NCI-H446 (cell line): ENCODE results near the gene CPTP.

Experiments used
- DNase-seq, 2 experiments: peaks; one replicate each; lab custom pipeline; 2025; lab: John Stamatoyannopoulos, UW

The CPTP gene

DNA sequence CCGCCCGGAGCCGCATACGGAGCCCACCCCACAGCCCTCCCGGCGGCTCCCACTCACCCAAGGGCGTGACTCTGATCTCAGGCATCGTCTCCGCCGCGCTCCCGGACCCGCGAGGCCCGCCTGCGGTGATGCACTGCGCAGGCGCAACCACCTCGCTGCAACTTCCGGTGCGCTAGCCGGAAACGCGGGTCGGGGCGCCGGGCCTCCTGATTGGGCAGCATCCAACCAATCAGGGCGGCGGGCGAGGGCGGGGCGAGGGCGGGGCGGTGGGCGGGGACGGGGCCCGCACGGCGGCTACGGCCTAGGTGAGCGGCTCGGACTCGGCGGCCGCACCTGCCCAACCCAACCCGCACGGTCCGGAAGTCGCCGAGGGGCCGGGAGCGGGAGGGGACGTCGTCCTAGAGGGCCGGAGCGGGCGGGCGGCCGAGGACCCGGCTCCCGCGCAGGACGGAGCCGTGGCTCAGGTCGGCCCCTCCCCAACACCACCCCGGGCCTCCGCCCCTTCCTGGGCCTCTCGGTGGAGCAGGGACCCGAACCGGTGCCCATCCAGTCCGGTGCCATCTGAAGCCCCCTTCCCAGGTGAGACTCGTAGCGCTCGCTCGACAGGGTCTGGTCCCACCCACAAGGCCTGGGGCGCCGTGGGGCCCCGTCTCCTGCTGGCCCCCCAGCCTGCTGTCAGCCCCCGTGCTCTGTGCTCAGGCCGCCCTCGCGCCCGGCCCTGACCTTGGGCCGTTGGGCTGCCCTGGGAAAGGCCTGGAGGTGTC lies at the start of gene CPTP, which contains the start of gene INTS11:
CPTP (plus strand) TSS at position 279 of the 764 bp plus-strand sequence. CDS start 2,109 bp downstream, outside the sequence.
INTS11 (minus strand) TSS at position 137 of the 764 bp plus-strand sequence; CDS start at position 85, 52 bp downstream.
- peak; percentile 86 to 97 for DNase-seq

DNA sequence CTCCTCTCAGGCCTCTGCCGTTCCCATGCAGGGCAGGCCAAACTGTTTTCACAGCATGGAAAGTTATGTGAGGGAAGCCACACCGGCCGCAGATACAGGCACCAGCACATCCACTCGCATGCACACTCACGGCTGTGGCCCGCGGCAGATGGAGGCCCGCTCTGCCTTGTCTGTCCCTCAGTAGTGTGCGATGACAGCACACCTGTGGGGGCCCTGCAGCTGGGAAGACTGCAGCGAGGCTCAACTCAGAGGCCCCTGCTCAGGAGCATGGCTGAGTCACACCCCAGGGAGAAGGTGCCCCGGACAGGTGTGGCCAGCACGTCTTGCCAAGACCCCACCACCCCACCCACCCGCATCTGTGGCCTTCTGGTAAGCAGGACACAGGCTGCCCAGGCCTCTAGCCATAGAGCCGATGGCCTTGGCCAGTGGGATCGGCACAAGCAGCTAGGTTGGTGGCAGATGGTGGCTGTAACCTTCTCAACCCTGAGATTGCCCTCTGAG lies 49.6 kb upstream of the CPTP start:
- no peak for DNase-seq

DNA sequence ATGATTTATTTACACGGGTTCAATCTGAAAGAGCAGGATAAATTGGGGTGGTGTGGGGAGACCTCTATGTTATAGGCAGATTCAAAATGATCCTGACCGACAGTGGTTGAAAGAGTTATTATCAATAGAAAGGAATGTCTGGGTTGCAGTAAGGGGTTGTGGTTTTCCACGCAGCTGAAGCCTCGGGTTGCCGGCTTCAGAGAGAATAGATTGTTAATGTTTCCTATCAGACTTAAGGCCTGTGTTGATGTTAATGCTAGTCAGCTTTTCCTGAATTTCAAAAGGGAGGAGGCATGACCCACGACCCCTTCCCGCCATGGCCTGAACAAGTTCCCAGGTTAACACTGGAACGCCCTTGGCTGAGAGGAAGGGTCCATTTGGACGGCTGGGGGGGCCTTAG lies 48.8 kb upstream of the CPTP start:
- no peak for DNase-seq

DNA sequence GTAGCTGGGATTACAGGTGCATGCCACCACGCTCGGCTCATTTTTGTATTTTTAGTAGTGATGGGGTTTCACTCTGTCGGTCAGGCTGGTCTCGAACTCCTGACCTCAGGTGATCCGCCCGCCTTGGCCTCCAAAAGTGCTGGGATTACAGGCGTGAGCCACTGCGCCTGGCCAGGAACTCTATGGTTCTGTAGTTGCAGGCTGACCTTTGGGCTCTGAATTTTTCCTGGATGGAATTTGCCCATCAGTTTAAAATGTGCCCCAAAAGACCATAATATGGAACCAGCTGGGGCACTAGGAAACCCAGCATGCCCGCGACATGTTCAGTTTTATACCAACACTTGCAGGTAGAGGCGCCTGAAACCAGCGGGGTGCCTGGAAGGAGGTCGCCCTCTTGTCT lies 46.0 kb upstream of the CPTP start:
- no peak for DNase-seq

DNA sequence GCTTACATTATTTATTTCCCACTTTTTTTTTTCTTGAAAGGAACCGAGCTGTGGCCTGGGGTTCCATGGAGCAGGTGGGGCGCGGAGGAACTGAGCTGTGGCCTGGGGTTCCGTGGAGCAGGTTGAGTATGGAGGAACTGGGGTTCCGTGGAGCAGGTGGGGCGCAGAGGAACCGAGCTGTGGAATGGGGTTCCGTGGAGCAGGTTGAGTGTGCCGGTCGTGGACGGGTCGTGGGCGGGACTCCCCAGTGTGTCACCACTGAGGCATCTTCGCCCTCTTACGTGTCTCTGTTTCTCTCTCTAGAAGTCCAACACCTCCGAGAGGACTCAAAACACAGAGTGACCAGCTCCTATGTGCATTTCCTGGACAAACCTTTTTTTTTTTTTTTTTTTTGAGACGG lies 45.6 kb upstream of the CPTP start:
- DNase-seq: no peak

GRCh38 chr1:1280782-1281481 lies 43.7 kb upstream of the CPTP start:
- no peak for DNase-seq

- peak in 1 of 2 experiments; percentile 37 for DNase-seq
Observed at GRCh38 chr1:1281533-1282321, 42.9 kb upstream of the CPTP start.

GRCh38 chr1:1282998-1283397 lies 41.6 kb upstream of the CPTP start:
- no peak for DNase-seq

DNA sequence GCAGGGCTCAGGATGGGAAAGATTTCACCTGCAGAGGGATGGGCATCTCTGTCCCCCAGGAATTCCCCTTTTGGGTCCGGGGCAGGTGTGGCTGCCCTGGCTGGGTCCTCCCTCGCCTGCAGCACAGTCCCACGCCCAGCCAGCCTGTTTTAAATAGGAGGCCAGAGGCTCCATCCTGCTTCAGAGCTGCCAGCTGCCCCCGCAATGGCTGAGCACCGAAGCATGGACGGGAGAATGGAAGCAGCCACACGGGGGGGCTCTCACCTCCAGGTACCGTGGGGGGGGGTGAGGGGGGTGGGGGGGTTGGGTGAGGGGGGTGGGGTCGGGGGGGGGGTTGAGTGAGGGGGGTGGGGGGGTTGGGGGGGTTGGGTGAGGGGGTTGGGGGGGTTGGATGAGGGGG lies 40.8 kb upstream of the CPTP start:
- peak in 1 of 2 experiments; percentile 33 for DNase-seq

GRCh38 chr1:1284221-1285101 lies 40.1 kb upstream of the CPTP start:
- DNase-seq: no peak

DNA sequence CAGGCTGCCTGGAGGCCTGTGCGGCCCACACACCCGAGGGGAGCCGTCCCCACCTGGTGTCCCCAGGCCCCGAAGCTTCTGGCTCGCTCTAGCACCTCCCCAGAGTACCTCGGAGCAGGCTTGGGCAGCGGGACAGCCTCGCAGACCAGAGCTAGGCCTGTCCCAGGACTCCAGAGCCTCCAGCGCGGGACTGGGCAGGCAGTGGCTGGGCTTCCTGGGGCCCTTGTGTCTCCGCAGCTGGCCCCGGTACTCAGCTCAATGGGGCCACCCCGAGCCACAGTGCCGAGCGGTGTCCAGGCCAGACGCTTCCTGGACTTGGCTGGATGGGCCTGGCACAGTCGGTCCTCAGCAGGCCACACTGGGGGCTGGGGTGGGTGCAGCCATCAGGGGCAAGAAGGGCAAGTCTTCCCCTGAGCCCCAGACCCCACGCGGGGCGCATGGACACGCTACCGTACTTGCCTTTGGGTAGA lies 39.5 kb upstream of the CPTP start:
- DNase-seq: no peak

- no peak for DNase-seq
Observed at GRCh38 chr1:1285611-1286311, 38.8 kb upstream of the CPTP start.

DNA sequence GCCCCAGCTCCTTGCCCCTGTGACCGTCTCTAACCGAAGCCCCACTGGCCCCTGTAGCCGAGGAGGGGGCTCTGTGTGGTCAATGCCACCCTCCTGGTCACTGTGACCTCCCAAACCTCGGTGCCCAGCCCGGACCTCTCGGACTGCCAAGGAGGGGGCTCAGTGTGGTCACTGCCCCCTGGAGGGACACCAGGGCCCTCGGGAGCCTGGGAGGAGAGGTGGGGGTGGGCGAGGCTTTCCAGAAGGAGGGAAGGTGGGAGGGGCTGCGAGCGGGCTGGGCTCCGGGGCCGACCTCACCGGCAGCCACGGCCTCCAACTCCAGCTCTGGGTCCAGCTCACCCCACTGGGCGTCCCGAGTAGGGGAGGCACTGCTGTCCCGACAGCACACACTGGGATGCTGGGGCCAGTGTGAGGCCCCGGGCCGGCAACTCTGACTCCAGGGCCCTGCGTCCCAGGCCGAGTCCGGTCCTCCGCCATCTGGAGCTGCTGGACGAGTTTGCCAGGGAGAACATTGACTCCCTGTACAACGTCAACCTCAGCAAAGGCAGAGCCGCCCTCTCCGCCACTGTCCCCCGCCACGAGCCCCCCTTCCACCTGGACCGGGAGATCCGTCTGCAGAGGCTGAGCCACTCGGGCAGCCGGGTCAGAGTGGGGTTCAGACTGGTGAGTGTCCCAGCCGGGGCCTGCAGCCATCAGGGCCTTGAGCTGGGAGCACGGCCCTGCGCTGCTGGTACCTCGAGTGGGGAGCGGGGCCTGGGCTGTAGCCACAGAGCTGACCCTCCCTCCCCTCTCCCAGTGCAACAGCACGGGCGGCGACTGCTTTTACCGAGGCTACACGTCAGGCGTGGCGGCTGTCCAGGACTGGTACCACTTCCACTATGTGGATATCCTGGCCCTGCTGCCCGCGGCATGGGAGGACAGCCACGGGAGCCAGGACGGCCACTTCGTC lies 38.0 kb upstream of the CPTP start:
- no peak for DNase-seq

DNA sequence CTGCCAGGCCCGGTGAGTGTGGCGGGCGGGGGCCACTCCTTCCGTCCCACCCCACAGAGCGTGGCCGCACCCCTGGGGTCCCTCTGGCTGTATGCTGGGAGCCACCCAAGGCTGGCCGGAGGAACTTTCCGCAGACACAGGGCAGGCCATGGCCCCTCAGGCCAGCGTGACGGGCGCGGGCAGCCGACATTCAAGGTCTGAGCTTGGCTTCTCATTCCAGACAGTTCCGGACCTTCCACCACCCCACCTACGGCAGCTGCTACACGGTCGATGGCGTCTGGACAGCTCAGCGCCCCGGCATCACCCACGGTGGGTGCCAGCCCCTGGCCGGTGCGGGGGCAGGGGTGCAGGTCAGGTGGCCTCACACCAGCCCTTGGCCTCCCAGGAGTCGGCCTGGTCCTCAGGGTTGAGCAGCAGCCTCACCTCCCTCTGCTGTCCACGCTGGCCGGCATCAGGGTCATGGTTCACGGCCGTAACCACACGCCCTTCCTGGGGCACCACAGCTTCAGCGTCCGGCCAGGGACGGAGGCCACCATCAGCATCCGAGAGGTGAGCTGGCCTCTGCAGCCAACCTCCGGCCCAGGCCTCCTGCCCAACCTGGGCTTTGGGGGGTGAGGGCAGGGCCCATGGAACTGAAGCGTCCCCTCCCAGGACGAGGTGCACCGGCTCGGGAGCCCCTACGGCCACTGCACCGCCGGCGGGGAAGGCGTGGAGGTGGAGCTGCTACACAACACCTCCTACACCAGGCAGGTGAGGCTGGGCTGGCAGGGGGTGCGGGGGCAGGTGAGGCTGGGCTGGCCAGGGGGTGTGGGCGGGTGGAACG lies 37.1 kb upstream of the CPTP start:
- DNase-seq: no peak

DNA sequence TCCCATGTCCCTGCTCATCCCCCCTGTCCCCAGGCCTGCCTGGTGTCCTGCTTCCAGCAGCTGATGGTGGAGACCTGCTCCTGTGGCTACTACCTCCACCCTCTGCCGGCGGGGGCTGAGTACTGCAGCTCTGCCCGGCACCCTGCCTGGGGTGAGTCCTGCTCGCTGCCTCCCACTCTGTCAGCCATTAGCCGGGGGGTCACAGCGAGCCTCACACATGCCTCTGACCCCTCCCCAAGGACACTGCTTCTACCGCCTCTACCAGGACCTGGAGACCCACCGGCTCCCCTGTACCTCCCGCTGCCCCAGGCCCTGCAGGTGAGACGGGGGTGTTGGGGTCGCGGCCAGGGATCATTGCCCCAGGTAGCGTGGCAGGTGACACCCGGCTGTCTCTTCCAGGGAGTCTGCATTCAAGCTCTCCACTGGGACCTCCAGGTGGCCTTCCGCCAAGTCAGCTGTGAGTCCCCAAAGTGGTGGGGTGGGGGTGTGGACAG lies 34.3 kb upstream of the CPTP start:
- DNase-seq: peak in 1 of 2 experiments; percentile 59

GRCh38 chr1:1291023-1291528 lies 33.5 kb upstream of the CPTP start:
- DNase-seq: no peak

- DNase-seq: peak in 1 of 2 experiments; percentile 68
Observed at GRCh38 chr1:1291548-1292441, 32.8 kb upstream of the CPTP start.
